ENCODE results near the gene ZNF672.

DNA sequence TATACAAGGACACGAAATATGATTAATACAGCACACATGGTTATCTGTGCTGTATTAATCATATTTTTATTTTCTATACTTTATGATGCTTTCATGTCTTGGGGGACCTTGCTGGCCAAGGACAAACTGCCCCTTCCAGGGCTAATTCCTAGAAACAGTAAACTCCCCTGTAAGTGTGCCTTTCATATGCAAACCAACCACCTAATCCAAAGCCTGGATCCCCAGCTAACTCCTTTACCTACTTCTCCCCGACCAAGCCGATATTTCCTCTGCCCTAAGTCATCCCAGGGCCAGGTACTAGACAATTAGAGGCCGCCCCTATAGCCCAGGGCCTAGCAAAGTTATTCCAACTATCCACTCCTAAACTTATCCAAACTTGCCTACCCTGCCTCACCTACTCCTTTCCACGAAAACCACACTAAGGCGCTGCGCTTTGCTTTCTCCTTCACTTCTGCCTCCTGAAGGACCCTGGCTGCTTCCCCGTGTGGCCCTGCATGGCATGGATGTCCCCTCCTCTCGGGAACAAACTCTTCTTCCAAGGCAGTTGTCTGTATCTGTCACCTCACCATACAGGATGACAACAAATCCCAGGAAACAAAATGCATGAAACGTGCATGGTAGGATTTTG, 22.5 kb upstream of the ZNF672 start:
- TF ChIP-seq EZH2phosphoT487 (IDR thresholded peaks at IDR 0.05; ENCODE audit: borderline replicate concordance) (no peak), JUND (IDR thresholded peaks at IDR 0.05) (no peak), POLR2A (IDR thresholded peaks at IDR 0.05; ENCODE audit: borderline replicate concordance, extremely low read depth, insufficient read depth, insufficient read length) (no peak), CEBPB (IDR thresholded peaks at IDR 0.05; ENCODE audit: low read depth) (no peak), EZH2 (IDR thresholded peaks at IDR 0.05) (no peak), TCF7L2 (IDR thresholded peaks at IDR 0.05; ENCODE audit: borderline replicate concordance, extremely low read depth, insufficient read depth, insufficient read length) (no peak), POLR2AphosphoS5 (IDR thresholded peaks at IDR 0.05; ENCODE audit: low read depth, low read length) (no peak), YY1 (IDR thresholded peaks at IDR 0.05; ENCODE audit: extremely low read depth, insufficient replicate concordance, low read depth, low read length) (no peak), SP1 (IDR thresholded peaks at IDR 0.05; ENCODE audit: low read depth) (no peak), MAX (IDR thresholded peaks at IDR 0.05) (no peak)
- TF ChIP-seq, protein P1, sequence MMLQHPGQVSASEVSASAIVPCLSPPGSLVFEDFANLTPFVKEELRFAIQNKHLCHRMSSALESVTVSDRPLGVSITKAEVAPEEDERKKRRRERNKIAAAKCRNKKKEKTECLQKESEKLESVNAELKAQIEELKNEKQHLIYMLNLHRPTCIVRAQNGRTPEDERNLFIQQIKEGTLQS (IDR thresholded peaks at IDR 0.05): no peak
- TF ChIP-seq, protein P2, sequence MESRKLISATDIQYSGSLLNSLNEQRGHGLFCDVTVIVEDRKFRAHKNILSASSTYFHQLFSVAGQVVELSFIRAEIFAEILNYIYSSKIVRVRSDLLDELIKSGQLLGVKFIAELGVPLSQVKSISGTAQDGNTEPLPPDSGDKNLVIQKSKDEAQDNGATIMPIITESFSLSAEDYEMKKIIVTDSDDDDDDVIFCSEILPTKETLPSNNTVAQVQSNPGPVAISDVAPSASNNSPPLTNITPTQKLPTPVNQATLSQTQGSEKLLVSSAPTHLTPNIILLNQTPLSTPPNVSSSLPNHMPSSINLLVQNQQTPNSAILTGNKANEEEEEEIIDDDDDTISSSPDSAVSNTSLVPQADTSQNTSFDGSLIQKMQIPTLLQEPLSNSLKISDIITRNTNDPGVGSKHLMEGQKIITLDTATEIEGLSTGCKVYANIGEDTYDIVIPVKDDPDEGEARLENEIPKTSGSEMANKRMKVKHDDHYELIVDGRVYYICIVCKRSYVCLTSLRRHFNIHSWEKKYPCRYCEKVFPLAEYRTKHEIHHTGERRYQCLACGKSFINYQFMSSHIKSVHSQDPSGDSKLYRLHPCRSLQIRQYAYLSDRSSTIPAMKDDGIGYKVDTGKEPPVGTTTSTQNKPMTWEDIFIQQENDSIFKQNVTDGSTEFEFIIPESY (IDR thresholded peaks at IDR 0.05; ENCODE audit: extremely low read depth, insufficient replicate concordance, low read length): no peak
- TF ChIP-seq, protein P3, sequence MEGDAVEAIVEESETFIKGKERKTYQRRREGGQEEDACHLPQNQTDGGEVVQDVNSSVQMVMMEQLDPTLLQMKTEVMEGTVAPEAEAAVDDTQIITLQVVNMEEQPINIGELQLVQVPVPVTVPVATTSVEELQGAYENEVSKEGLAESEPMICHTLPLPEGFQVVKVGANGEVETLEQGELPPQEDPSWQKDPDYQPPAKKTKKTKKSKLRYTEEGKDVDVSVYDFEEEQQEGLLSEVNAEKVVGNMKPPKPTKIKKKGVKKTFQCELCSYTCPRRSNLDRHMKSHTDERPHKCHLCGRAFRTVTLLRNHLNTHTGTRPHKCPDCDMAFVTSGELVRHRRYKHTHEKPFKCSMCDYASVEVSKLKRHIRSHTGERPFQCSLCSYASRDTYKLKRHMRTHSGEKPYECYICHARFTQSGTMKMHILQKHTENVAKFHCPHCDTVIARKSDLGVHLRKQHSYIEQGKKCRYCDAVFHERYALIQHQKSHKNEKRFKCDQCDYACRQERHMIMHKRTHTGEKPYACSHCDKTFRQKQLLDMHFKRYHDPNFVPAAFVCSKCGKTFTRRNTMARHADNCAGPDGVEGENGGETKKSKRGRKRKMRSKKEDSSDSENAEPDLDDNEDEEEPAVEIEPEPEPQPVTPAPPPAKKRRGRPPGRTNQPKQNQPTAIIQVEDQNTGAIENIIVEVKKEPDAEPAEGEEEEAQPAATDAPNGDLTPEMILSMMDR (IDR thresholded peaks at IDR 0.05 in 2 of 3, conservative IDR thresholded peaks at IDR 0.05 in 1 of 3; ENCODE audit: borderline replicate concordance in 1 of 3, insufficient read depth in 1 of 3, low read depth in 2 of 3, low read length in 2 of 3): no peak
